ENCODE data around the gene PAQR5.

- no peak for TF ChIP-seq CTCF (IDR thresholded peaks at IDR 0.05)
- TF ChIP-seq POLR2A (IDR thresholded peaks at IDR 0.05): no peak
Observed at GRCh38 chr15:69439623-69440022, 140.9 kb downstream of the PAQR5 start.

All from right lobe of liver (tissue), 4 donors.